Fibroblast of the aortic adventitia (primary cell): Measurements from ENCODE around the gene SEMA5B. TPM values are rescaled to one million over a fixed set of nuclear protein-coding genes. Genes with fewer than 3 reads are reported as not detected.

Experiments used
- DNase-seq: peaks from one replicate; pipeline ENCODE4 v3.0.0-alpha.2; 2010; ENCODE audit warnings: low read depth
- H3K4me3 ChIP-seq: 2 replicates; pipeline ENCODE4 v1.5.1; 2011; ENCODE audit warnings: low read depth, mild to moderate bottlenecking, control low read depth, low read length, moderate library complexity
- total RNA-seq: library from RNA; depleted of rRNA; stranded (reverse); fragments of >200 nt; gene quantifications from 2 replicates; pipeline ENCODE4 v1.2.3, GENCODE V29; 2012; ENCODE audit warnings: low replicate concordance
- TF ChIP-seq, protein P1 (sequence below): IDR thresholded peaks from 2 replicates; pipeline ENCODE4 v1.5.1; 2011; ENCODE audit warnings: mild to moderate bottlenecking, low read length, control low read depth, inconsistent platforms; ENCODE audit not compliant: insufficient read depth

SEMA5B gene
- total RNA-seq, 1 donor, result 0.18 TPM

DNA sequence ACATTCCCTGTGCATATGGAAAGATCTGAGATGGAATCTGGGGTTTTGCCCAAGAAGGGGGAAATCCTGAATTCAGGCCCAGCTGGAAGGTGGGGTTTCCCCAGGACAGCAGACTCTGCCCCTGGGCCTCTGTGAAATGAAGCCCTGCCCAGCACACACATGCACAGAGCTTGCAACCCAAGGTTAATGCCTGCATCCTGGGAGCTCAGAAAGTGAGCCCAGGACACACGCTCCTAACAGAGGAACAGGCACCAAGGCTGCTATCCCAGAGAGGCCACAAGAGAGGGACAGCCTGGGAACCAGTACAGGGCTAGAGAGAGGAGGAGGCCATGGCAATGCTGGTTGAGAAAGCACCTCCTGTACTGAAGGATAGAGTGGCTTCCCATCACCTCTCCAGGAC, 16.1 kb downstream of the SEMA5B start:
- TF ChIP-seq, protein P1, sequence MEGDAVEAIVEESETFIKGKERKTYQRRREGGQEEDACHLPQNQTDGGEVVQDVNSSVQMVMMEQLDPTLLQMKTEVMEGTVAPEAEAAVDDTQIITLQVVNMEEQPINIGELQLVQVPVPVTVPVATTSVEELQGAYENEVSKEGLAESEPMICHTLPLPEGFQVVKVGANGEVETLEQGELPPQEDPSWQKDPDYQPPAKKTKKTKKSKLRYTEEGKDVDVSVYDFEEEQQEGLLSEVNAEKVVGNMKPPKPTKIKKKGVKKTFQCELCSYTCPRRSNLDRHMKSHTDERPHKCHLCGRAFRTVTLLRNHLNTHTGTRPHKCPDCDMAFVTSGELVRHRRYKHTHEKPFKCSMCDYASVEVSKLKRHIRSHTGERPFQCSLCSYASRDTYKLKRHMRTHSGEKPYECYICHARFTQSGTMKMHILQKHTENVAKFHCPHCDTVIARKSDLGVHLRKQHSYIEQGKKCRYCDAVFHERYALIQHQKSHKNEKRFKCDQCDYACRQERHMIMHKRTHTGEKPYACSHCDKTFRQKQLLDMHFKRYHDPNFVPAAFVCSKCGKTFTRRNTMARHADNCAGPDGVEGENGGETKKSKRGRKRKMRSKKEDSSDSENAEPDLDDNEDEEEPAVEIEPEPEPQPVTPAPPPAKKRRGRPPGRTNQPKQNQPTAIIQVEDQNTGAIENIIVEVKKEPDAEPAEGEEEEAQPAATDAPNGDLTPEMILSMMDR, result no peak
- H3K4me3 ChIP-seq, result no peak overlapping the region
- no peak for DNase-seq

DNA sequence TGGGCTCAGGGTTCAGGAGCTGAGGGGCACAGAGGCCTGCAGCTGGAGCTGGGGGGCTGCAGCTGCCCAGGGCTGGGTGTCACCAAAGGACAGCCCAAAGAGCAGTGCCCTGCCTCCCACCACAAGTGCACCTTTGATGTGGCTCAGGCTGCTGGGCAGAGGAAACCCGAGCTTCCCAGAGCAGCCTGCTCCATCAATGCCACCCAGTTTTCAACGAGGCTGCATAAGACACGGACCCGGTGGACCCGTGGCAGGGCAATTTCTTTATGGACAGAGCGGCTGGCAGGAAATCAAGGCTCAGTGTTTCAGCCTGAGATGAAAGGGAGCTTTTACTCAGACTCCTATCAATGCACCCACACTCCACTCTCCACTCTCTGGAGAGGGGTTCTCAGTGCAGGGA, 18.7 kb downstream of the SEMA5B start:
- H3K4me3 ChIP-seq, result no peak overlapping the region
- no peak for DNase-seq
- TF ChIP-seq, protein P1, result no peak

DNA sequence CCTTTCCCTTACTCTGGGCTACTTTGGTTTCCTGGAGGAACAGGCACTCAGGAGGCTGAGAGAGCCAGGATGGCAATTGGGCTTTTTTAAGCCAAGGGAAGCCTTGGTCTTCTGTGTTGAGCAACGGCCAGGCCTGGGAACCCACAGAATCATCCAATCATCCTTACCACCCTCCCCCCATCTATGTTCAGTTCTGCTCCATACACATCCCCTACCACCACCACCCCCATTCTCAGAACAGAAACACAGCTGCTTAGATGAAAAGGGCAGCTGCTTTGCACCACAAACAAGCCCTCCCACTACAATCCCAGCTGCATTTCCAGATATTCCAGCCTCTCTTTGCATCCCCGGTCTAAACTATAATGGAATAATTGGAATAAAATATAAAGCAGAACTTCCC, 21.0 kb downstream of the SEMA5B start:
- DNase-seq, result no peak
- no peak overlapping the region for H3K4me3 ChIP-seq
- TF ChIP-seq, protein P1, result no peak

DNA sequence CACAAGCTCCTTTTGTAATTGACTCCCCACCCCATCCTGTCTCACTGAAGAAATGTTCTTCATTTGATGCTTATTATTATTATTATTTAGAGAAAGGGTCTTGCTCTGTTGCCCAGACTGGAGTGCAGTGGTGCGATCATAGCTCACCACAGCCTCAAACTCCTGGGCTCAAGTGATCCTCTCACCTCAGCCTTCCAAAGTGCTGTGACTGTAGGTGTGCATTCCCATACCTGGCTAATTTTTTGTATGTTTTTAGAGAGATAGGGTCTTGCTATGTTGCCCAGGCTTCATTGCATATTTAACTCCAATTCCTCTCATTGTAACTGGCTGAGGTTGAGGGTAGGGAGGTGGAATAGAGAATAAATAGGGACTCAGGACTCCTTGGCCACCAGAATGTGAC, 22.3 kb downstream of the SEMA5B start:
- no peak overlapping the region for H3K4me3 ChIP-seq
- TF ChIP-seq, protein P1, result no peak
- no peak for DNase-seq

DNA sequence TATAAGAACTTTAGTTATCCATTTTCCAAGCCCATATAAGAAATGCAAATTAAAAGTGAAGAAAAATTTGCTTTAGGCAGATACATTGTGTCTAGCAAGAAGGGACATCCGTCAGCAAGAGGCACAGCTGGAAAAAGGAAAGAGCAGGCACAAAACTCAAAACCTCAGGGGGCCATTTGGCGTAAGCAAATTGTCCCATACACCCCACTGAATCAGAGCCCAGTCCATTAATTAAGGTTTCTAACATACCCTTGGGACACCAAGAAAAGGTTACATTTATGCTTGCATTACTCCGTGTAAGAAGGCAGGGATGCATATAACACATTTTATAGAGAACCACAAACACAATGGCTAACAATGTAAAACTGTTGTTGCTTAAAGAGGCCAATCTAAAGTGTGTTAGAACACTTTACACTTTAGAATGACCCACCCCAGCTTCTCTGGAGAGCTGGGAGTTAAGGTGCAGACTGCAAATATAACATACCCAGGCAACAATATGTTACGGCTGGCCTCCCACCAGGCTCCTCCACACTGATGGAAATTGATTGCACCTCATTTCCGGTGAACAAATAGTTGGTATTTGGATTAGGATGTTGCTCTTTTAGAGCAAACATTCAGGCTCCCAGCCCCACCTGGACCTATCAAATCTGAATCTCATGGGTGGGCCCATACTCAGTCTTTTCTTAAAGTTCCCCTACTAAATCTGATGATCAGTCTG, 23.2 kb downstream of the SEMA5B start:
- no peak overlapping the region for H3K4me3 ChIP-seq
- DNase-seq, result no peak
- TF ChIP-seq, protein P1, result no peak

DNA sequence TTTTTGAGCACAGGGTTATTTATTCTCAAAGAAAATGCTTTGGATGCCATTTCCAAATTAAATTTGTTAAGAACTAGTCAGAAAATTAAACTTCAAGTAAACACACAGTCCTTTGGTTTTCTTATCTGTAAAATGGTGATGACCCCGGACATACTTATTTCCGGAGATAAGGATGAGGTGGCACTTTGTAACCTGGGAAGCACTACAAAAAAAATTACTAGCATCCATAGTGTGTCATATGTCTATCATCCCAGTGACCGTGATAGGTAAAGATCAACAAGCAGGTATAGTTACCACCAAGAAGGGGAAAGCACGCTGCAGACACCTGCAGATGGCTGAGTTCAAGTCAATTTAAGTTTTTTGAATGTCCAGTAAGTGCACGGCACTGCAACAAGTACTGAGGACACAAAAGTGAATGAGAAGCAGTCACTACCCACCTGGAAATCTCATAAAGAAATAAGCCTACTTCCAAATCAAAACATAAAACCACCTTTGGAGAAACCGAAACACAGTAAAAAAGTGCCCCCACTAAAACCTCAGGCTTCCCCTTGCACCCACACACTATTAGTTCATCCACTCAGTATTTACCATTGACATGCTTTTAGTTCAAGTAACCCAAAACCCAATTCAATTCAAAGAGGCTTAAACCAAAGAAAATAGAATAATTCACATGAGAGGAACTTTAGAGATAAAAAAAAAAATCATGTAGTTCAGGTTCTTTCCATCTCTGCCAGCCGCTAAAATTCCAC, 24.6 kb downstream of the SEMA5B start:
- DNase-seq, result no peak
- TF ChIP-seq, protein P1, result no peak
- no peak overlapping the region for H3K4me3 ChIP-seq
